ENCODE data around the gene DKKL1. TPM values are rescaled to one million over a fixed set of nuclear protein-coding genes. Genes with fewer than 3 reads are reported as not detected.
A peak's percentile ranks its signal among the peaks of the same experiment; 100 is the strongest.

Gene DKKL1
- total RNA-seq, 2 donors from 2014 or later: 1.8 to 2.1 TPM

DNA sequence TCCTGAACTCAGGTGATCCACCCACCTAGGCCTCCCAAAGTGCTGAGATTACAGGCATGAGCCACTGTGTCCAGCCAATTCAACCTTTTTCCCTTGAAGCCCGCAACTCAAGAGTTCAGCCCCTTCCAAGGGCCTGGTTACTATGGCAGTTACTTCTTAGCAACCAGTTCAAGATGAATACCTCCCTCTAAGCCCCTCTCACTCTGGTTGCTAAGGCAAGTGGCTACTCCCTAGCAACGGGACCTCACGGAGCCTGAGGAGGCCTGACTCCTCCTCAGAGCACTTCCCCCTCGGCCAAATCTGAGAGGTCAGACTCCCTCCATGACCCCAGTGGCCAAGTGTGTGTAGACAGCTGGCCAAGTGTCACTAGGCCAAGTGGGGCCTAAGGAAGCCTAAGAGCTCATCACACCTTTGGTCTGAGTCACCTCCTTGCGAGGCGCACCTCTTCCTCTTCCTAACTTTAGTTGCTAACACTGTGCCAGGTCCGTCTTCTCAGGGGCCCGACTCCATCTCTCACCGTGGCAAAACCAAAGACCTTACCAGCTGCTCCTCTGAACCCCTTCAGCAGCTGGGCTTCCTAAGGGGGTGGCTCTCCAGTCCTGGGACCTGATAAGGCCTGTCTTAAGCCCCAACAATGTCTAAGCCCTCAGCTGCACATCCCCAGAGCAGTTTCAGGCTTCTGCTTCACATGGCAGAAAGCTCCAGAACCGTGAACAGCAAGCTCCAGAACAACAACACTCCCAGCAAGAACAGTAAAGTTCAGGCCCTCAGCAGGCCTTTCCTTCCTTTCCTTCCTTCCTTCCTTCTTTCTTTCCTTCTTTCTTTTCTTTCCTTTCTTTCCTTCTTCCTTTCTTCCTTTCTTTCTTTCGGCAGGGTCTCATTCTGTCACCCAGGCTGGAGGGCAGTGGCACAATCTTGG lies 18.9 kb upstream of the DKKL1 start:
- TF ChIP-seq CTCF (conservative IDR thresholded peaks at IDR 0.05): no peak
- H3K4me3 Mint-ChIP-seq: no peak overlapping the region
- no peak overlapping the region for H3K4me3 ChIP-seq (ENCODE audit: low read length)
- peaks cover 94% of the 10 kb centered on the region for H3K36me3 Mint-ChIP-seq (ENCODE audit: low read depth)
- no peak overlapping the region for H3K27ac ChIP-seq (ENCODE audit: low read depth, low read length)
- H3K27me3 ChIP-seq (ENCODE audit: control insufficient read depth, insufficient read depth, low read length, poor library complexity, severe bottlenecking): no peaks in the 10 kb centered on the region
- peaks cover 94% of the 10 kb centered on the region for H3K36me3 ChIP-seq (ENCODE audit: control insufficient read depth, insufficient read depth, low read length)
- H3K4me1 ChIP-seq (ENCODE audit: control insufficient read depth, insufficient read depth, low read length): no peaks in the 10 kb centered on the region
- no peaks in the 10 kb centered on the region for H3K27me3 Mint-ChIP-seq (ENCODE audit: insufficient read depth)
- WGBS, 2 experiments (ENCODE audit: insufficient coverage in 1 of 2, insufficient read length in 1 of 2): 90 to 96% methylated on average over 7 to 11 of the region's 11 CpGs
- H3K27ac Mint-ChIP-seq: no peak overlapping the region
- DNase-seq: peak; percentile 3
- H3K9ac ChIP-seq (ENCODE audit: extremely low read depth, low read length, poor library complexity, severe bottlenecking): no peak overlapping the region
- H3K9me3 Mint-ChIP-seq: peaks cover 3% of the 10 kb centered on the region
- peaks cover 3% of the 10 kb centered on the region for H3K9me3 ChIP-seq (ENCODE audit: control insufficient read depth, low read length)
- peaks cover 5% of the 10 kb centered on the region for H3K4me1 Mint-ChIP-seq

DNA sequence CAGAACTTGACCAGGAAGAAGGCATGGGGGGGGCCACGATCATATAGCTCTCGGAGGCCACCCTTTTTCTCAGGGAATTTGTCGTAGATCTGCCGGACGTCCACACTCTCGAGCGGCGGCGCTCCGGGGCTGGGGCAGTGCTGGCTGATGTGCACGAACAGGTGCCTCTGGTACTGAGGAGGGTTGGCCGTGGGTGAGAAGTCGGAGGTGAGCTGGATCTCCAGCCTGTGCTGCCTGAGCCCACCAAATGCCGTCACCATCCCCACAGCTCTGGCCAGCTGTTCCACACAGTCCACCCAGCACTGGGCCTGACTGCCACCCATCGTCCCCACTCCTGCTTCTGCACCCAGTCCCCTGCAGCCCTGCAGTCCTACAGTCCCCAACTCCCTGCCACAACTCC lies 16.5 kb upstream of the DKKL1 start:
- no peaks in the 10 kb centered on the region for H3K4me1 ChIP-seq (ENCODE audit: control insufficient read depth, insufficient read depth, low read length)
- Mint-ChIP-seq H3K9me3 (no peaks in the 10 kb centered on the region), H3K27me3 (ENCODE audit: insufficient read depth) (no peaks in the 10 kb centered on the region), H3K27ac (no peak overlapping the region), H3K4me3 (no peak overlapping the region), H3K36me3 (ENCODE audit: low read depth) (peaks cover 93% of the 10 kb centered on the region), H3K4me1 (no peaks in the 10 kb centered on the region)
- no peak overlapping the region for H3K9ac ChIP-seq (ENCODE audit: extremely low read depth, low read length, poor library complexity, severe bottlenecking)
- WGBS, 2 experiments (ENCODE audit: insufficient coverage in 1 of 2, insufficient read length in 1 of 2): 93 to 95% methylated on average over 9 to 15 of the region's 15 CpGs
- H3K4me3 ChIP-seq (ENCODE audit: low read length): no peak overlapping the region
- H3K27ac ChIP-seq (ENCODE audit: low read depth, low read length): no peak overlapping the region
- H3K36me3 ChIP-seq (ENCODE audit: control insufficient read depth, insufficient read depth, low read length): peaks cover 97% of the 10 kb centered on the region
- H3K27me3 ChIP-seq (ENCODE audit: control insufficient read depth, insufficient read depth, low read length, poor library complexity, severe bottlenecking): no peaks in the 10 kb centered on the region
- no peak for DNase-seq
- peaks cover 6% of the 10 kb centered on the region for H3K9me3 ChIP-seq (ENCODE audit: control insufficient read depth, low read length)
- no peak for TF ChIP-seq CTCF (conservative IDR thresholded peaks at IDR 0.05)

DNA sequence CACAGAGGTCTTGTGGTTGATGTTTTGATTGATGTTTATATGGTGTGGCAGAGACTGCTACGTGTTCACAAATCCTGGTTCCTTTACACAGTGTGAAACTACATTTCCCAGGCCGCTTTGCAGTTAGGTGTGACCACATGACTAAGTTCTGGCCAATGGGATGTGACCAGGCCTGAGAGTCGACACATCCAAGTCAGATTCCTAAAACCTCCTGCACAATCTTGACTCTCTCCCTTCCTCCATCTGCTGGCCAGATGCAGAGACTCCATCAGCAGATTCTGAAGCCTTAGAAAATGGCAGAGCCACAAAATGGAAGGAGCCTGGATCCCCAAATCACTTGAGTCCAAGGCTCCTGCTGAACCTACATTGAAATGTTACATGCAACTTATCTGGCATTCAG lies 15.8 kb upstream of the DKKL1 start:
- Mint-ChIP-seq H3K27ac (peak overlapping the region; percentile 81), H3K4me1 (no peaks in the 10 kb centered on the region), H3K9me3 (no peaks in the 10 kb centered on the region), H3K36me3 (ENCODE audit: low read depth) (peaks cover 92% of the 10 kb centered on the region), H3K4me3 (no peak overlapping the region), H3K27me3 (ENCODE audit: insufficient read depth) (no peaks in the 10 kb centered on the region)
- Histone ChIP-seq H3K4me1 (ENCODE audit: control insufficient read depth, insufficient read depth, low read length) (no peaks in the 10 kb centered on the region), H3K27me3 (ENCODE audit: control insufficient read depth, insufficient read depth, low read length, poor library complexity, severe bottlenecking) (no peaks in the 10 kb centered on the region), H3K36me3 (ENCODE audit: control insufficient read depth, insufficient read depth, low read length) (peaks cover 94% of the 10 kb centered on the region), H3K4me3 (ENCODE audit: low read length) (no peak overlapping the region), H3K9me3 (ENCODE audit: control insufficient read depth, low read length) (peaks cover 6% of the 10 kb centered on the region), H3K9ac (ENCODE audit: extremely low read depth, low read length, poor library complexity, severe bottlenecking) (no peak overlapping the region), H3K27ac (ENCODE audit: low read depth, low read length) (no peak overlapping the region)
- peak; percentile 52 for TF ChIP-seq CTCF (conservative IDR thresholded peaks at IDR 0.05)
- DNase-seq: peak; percentile 86
- 78 to 97% methylated on average over 3 of the region's 3 CpGs for WGBS, 2 experiments (ENCODE audit: insufficient coverage in 1 of 2, insufficient read length in 1 of 2)

All from endodermal cell (in vitro differentiated cells).